Keratinocyte (primary cell): ENCODE measurements around the gene ZFYVE21. TPM values are rescaled to one million over a fixed set of nuclear protein-coding genes. Genes with fewer than 3 reads are reported as not detected.

ENCODE experiments used
- DNase-seq: peaks from one replicate; pipeline ENCODE4 v3.0.0-alpha.2; 2011; ENCODE audit warnings: low read depth, missing footprints, low spot score
- FAIRE-seq: peaks from 2 replicates; lab custom pipeline; 2011; peaks lifted over from hg19 to GRCh38; lab: Jason Lieb, UNC
- H2AFZ ChIP-seq: 2 replicates; pipeline ENCODE4 v1.6.0; 2012; ENCODE audit warnings: low read length, control low read depth, inconsistent platforms; ENCODE audit not compliant: control insufficient read depth
- H3K27ac ChIP-seq: 2 replicates; pipeline ENCODE4 v1.5.1; 2011; ENCODE audit warnings: low read length; ENCODE audit not compliant: control insufficient read depth, insufficient read depth
- H3K27me3 ChIP-seq: 3 replicates; pipeline ENCODE4 v1.6.0; 2011; ENCODE audit warnings: low read length; ENCODE audit not compliant: control insufficient read depth, insufficient read depth; ENCODE audit errors: extremely low read depth
- H3K36me3 ChIP-seq, 2 experiments: 2 replicates in 1 of 2; 3 replicates in 1 of 2; pipeline ENCODE4 v1.5.1; 2011; ENCODE audit warnings: low read length in 2 of 2, mild to moderate bottlenecking in 1 of 2; ENCODE audit not compliant: control insufficient read depth in 2 of 2, insufficient read depth in 2 of 2; ENCODE audit errors: extremely low read depth in 1 of 2
- H3K4me1 ChIP-seq: 3 replicates; pipeline ENCODE4 v1.5.1; 2011; ENCODE audit warnings: low read length; ENCODE audit not compliant: control insufficient read depth, insufficient read depth; ENCODE audit errors: extremely low read depth
- H3K4me2 ChIP-seq: 3 replicates; pipeline ENCODE4 v1.6.0; 2011; ENCODE audit warnings: low read depth, low read length; ENCODE audit not compliant: control insufficient read depth, insufficient read depth; ENCODE audit errors: extremely low read depth
- H3K4me3 ChIP-seq, 3 experiments: fragments of 200-600 bp in 1 of 3; sonication (generic) in 1 of 3; 2 replicates in 2 of 3; 3 replicates in 1 of 3; pipeline ENCODE4 v1.5.1; 2011 to 2016; ENCODE audit warnings: low read length in 3 of 3, mild to moderate bottlenecking in 3 of 3, control low read depth in 2 of 3, inconsistent platforms in 1 of 3, low read depth in 1 of 3, mixed read lengths in 1 of 3, mixed run types in 1 of 3, moderate library complexity in 1 of 3; ENCODE audit not compliant: control insufficient read depth in 2 of 3, insufficient read depth in 2 of 3; ENCODE audit errors: extremely low read depth in 1 of 3
- H3K79me2 ChIP-seq: 2 replicates; pipeline ENCODE4 v1.6.0; 2012; ENCODE audit warnings: low read length; ENCODE audit not compliant: control insufficient read depth, insufficient read depth
- H3K9ac ChIP-seq: 3 replicates; pipeline ENCODE4 v1.6.0; 2011; ENCODE audit warnings: low read length; ENCODE audit not compliant: control insufficient read depth, insufficient read depth; ENCODE audit errors: extremely low read depth
- H3K9me1 ChIP-seq: 3 replicates; pipeline ENCODE4 v1.6.0; 2011; ENCODE audit warnings: low read length; ENCODE audit not compliant: control insufficient read depth, insufficient read depth; ENCODE audit errors: extremely low read depth
- H3K9me3 ChIP-seq: 2 replicates; pipeline ENCODE4 v1.5.1; 2012; ENCODE audit warnings: low read depth, low read length; ENCODE audit not compliant: control insufficient read depth
- H4K20me1 ChIP-seq: 3 replicates; pipeline ENCODE4 v1.6.0; 2011; ENCODE audit warnings: low read length; ENCODE audit not compliant: control insufficient read depth, insufficient read depth; ENCODE audit errors: extremely low read depth
- CTCF ChIP-seq, 3 experiments: IDR thresholded peaks in 1 of 3; conservative IDR thresholded peaks in 1 of 3; optimal IDR thresholded peaks in 1 of 3; 2 replicates in 2 of 3; 3 replicates in 1 of 3; pipeline versions ENCODE3 to v1.5.1; 2011; ENCODE audit warnings: low read length in 3 of 3, mild to moderate bottlenecking in 3 of 3, moderate library complexity in 2 of 3, control low read depth in 1 of 3, inconsistent platforms in 1 of 3; ENCODE audit not compliant: insufficient read depth in 2 of 3; ENCODE audit errors: extremely low read depth in 1 of 3
- EZH2 ChIP-seq: IDR thresholded peaks from one replicate; pipeline ENCODE4 v1.6.1; 2012; ENCODE audit warnings: inconsistent platforms, mild to moderate bottlenecking, low read length, moderate library complexity
- dilution Hi-C: fragments of 300-500 bp; cut with MboI; formaldehyde crosslinking; loops from one replicate; pipeline ENCODE4 v1.7.0; 2020; ENCODE audit warnings: low sequenced_read_pairs; ENCODE audit not compliant: extremely low pct_ligation_motif_present
- polyA plus RNA-seq, 5 experiments: library from polyadenylated mRNA; depleted of rRNA in 3 of 5; stranded (reverse) in 3 of 5; stranded (forward) in 1 of 5; unstranded in 1 of 5; fragments of >200 nt; gene quantifications; 1 replicate in 1 of 5; 2 replicates in 3 of 5; 3 replicates in 1 of 5; pipeline versions ENCODE4 v1.2.1 to v1.2.3, GENCODE V29; 2011 to 2012; ENCODE audit warnings: missing spikeins in 2 of 5, low read depth in 1 of 5, low replicate concordance in 1 of 5

ZFYVE21 gene
- polyA plus RNA-seq, 1 donor (not counting 4 experiments of a cell fraction or from before 2014, with no cell fraction given) = 116 TPM

- no peak overlapping the region for H3K27ac ChIP-seq
- H2AFZ ChIP-seq = no peak overlapping the region
- TF ChIP-seq EZH2 (no peak), CTCF (optimal IDR thresholded peaks at IDR 0.05 in 1 of 3, IDR thresholded peaks at IDR 0.05 in 1 of 3, conservative IDR thresholded peaks at IDR 0.05 in 1 of 3; ENCODE audit: extremely low read depth in 1 of 3, insufficient read depth in 2 of 3, low read length in 3 of 3) (no peak)
- no peaks in the 10 kb centered on the region for H3K4me1 ChIP-seq
- peaks cover 15 to 23% of the 10 kb centered on the region in 2 experiments for H3K36me3 ChIP-seq
- dilution Hi-C loops = no loop called here
- no peak overlapping the region for H3K4me2 ChIP-seq
- H3K9ac ChIP-seq = no peak overlapping the region
- DNase-seq (no peak), FAIRE-seq (no peak)
- H3K4me3 ChIP-seq = no peak overlapping the region
- H3K27me3 ChIP-seq = no peaks in the 10 kb centered on the region
- H3K9me3 ChIP-seq = no peaks in the 10 kb centered on the region
- no peaks in the 10 kb centered on the region for H3K9me1 ChIP-seq
- no peaks in the 10 kb centered on the region for H4K20me1 ChIP-seq
- H3K79me2 ChIP-seq = no peaks in the 10 kb centered on the region
These were observed 34.2 kb downstream of the ZFYVE21 start for GRCh38 chr14:103749860-103750259.

DNA sequence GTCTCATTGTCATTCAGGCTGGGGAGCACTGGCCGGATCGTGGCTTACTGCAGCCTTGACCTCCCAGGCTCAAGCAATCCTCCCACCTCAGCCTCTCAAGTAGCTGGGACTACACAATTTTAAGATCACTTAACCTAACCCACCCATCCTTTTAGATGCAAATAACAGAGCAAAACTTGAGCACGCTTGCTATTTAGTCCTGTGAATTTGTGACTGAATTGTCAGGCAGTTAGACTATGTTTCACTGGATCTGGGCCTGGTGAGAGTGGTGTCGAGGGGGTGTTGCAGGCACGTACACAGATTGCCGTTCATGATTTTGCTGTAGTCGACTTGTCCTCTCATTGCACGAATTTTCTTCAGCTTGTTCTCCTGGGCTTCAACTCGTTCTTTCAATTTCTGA, 38.2 kb downstream of the ZFYVE21 start:
- dilution Hi-C loops = no loop called here
- Histone ChIP-seq H3K4me3 (no peak overlapping the region), H4K20me1 (no peaks in the 10 kb centered on the region), H2AFZ (no peak overlapping the region), H3K79me2 (no peaks in the 10 kb centered on the region), H3K4me2 (no peak overlapping the region), H3K27ac (no peak overlapping the region), H3K36me3 (peaks cover 3 to 9% of the 10 kb centered on the region in 2 experiments), H3K27me3 (no peaks in the 10 kb centered on the region), H3K9me3 (no peaks in the 10 kb centered on the region), H3K4me1 (peaks cover 6% of the 10 kb centered on the region), H3K9me1 (no peaks in the 10 kb centered on the region), H3K9ac (no peak overlapping the region)
- DNase-seq (no peak), FAIRE-seq (no peak)
- no peak for TF ChIP-seq EZH2
- TF ChIP-seq CTCF (optimal IDR thresholded peaks at IDR 0.05 in 1 of 3, IDR thresholded peaks at IDR 0.05 in 1 of 3, conservative IDR thresholded peaks at IDR 0.05 in 1 of 3; ENCODE audit: extremely low read depth in 1 of 3, insufficient read depth in 2 of 3, low read length in 3 of 3) = no peak
